ENCODE measurements around the gene INSL4.

DNA sequence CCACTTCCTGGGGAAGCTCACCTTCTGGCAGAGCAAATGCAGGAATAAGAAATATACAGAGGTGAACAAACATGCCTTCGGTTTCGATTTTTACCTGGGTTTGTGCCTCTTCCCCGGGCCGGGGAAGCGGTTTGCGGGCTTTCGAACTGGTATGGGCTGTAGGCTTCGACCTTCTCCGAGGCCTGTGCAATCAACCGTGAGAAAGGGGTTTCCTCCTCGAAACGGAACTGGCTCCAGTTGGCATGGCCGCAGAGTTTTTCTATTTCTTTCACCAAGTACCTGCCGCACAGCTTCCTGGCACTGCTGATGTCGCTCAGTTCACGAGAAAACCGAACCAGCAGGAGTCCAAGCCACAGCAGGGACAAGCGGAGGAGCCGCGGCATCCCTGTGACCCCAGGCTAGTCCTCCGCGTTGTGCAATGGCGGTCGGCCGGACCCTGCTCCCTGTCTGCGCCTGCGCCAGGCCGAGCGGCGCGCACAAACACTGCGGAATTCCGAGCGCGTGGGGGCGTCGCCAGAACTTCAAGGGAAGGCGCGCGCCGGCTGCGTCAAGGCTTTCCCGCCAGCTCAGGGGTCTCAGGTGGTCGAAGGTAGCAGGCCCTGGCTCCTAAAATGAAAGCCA, 45.9 kb upstream of the INSL4 start, which contains the start of gene INSL6:
- TF ChIP-seq CTCF (IDR thresholded peaks at IDR 0.05) (no peak), POLR2A (IDR thresholded peaks at IDR 0.05) (no peak)
